Cardiac septum (tissue), 1 donor: ENCODE results near the gene LALBA. TPM values are rescaled to one million over a fixed set of nuclear protein-coding genes. Genes with fewer than 3 reads are reported as not detected.
"Not testable (repeated sequence)": the region's sequence is repeated elsewhere in the genome, so short reads cannot be mapped to it uniquely, and the experiment has no call there.

Experiments
- DNase-seq: peaks from one replicate; pipeline ENCODE4 v3.0.0-alpha.2; 2020; ENCODE audit warnings: low spot score
- intact Hi-C: fragments of 100-400 bp; cut with DNase I; formaldehyde crosslinking; loops from one replicate; pipeline ENCODE4 v1.14.0; 2022
- total RNA-seq: library from RNA; stranded (reverse); fragmentation: NEBNext Ultra II Directional; extraction: Animal tissue kit (Norgen Biotek cat#: 25700); gene quantifications from one replicate; pipeline ENCODE4 v1.2.1, GENCODE V29; 2021
- donor health status: DM: no; HTN: no; CAD: no.

The LALBA gene
- total RNA-seq, 1 donor from 2014 or later, result not detected

- intact Hi-C loops, result no loop called here
- DNase-seq, result no peak
These were observed 27.4 kb downstream of the LALBA start for GRCh38 chr12:48542300-48542928.

GRCh38 chr12:48536602-48537001, 33.2 kb downstream of the LALBA start:
- no peak for DNase-seq
- intact Hi-C loops, result no loop called here

- intact Hi-C loops, result no loop called here
- DNase-seq, result no peak
These were observed 37.2 kb downstream of the LALBA start for GRCh38 chr12:48532601-48533000.

DNA sequence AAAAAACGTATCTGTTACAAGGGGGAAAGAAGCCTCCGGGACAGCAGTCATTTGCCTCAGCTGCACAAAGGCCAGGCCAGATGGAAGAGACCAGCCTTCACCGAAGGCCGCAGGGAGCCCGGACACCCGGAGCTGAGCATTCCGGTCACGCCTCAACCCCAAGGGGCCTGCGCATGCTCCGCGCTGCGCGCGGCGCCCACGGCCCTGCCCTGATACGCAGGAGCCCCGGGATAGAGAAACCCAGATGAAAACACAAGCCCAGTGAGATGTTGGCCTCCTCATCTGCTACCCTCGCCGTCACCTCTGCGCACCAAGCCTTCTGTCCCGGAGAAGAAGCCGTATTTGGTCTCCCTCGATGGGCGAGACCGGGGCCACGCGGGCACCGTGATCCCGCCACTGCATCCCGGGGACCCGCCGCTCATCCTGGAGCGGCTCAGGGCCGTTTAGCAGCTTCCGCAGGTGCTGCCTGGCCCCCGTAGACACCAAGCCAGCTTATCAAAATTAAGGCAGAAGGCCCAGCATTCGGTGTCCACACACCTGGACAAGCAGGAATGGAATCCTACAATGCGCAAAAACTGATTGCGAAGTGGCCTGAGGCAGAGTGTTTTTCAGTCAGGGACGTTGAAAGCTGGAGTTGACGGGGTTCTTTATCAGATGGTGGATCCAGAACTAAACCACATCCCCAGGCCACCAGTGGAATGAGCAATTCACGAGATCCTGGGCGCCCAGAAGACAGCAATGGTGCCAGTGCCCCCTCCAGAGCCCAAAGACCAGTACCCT, 41.8 kb downstream of the LALBA start:
- DNase-seq, result no peak
- intact Hi-C loops, result no loop called here

GRCh38 chr12:48525332-48525731, 44.5 kb downstream of the LALBA start, which contains the start of gene OR8S1:
OR8S1 (plus strand) TSS chr12:48525632; CDS start chr12:48525632, 0 bp downstream.
- intact Hi-C loops, result no loop called here
- no peak for DNase-seq

- DNase-seq, intact Hi-C loops: not testable (repeated sequence)
These were observed 49.5 kb downstream of the LALBA start for GRCh38 chr12:48520381-48520780.

Other genes starting within 250 kb of the LALBA start
- 15.3 TPM for gene ZNF641, start 219.1 kb downstream of the LALBA start, total RNA-seq
- not detected for gene ANP32D, start 97.5 kb downstream of the LALBA start, total RNA-seq
- gene C12orf54, start 87.5 kb downstream of the LALBA start, total RNA-seq, result not detected
- not detected for gene OR8S1, start 44.4 kb downstream of the LALBA start, total RNA-seq
- 24.8 TPM for gene KANSL2, start 112.2 kb upstream of the LALBA start, total RNA-seq
- gene CCNT1, start 146.7 kb upstream of the LALBA start, total RNA-seq, result 23.5 TPM
- gene ADCY6, start 219.0 kb upstream of the LALBA start, total RNA-seq, result 195 TPM
- gene CACNB3, start 248.4 kb upstream of the LALBA start, total RNA-seq, result 9.2 TPM